ENCODE measurements around the gene GSTM5. TPM values are rescaled to one million over a fixed set of nuclear protein-coding genes. Genes with fewer than 3 reads are reported as not detected.

GSTM5 gene
- total RNA-seq, 1 experiment from 2014 or later, result not detected

DNA sequence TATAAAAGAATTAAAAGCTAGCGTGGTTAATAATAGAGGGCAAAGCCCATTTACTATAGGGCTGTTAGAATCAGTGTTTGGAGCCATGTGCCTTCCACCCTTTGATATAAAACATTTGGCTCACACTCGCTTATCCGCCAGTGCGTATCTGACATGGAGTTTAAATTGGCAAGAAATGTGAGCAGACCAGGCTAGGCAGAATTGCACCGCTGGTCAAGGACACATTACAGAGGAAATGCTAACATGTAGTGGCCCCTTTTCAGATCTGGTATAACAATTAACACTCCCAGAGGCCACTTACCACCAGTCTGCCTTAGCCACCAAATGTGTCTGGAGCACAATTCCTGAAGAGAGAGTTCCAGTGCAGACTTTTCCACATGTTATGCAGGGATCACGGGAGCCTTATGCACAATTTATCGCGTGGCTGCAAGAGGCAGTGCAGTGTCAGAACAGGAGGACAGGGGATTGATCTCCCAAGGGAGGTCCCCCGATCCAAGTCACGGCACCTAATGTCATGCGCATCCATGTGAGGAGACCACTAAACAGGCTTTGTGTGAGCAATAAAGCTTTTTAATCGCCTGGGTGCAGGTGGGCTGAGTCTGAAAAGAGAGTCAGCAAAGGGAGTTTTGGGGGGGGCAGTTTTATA is 14.8 kb downstream of the GSTM5 start:
- Histone ChIP-seq H3K14ac (ENCODE audit: insufficient read depth, low read length) (no peak overlapping the region), H3T11ph (ENCODE audit: low read length) (no peak overlapping the region), H4K20me1 (ENCODE audit: control insufficient read depth, insufficient read depth, insufficient read length) (no peaks in the 10 kb centered on the region), H3K27ac (ENCODE audit: insufficient read length, low read depth, low read length) (no peak overlapping the region), H2AK5ac (ENCODE audit: insufficient read length, low read length) (no peak overlapping the region), H2BK15ac (ENCODE audit: low read depth, low read length) (no peak overlapping the region), H3K56ac (ENCODE audit: insufficient read length, low read depth, low read length) (no peak overlapping the region), H3K18ac (ENCODE audit: insufficient read length, low read depth, low read length) (no peak overlapping the region), H4K91ac (ENCODE audit: insufficient read length, low read depth, low read length) (no peak overlapping the region), H2BK120ac (ENCODE audit: low read depth, low read length, poor library complexity, severe bottlenecking) (no peak overlapping the region), H3K9ac (ENCODE audit: extremely low read depth, insufficient read length, low read length) (no peak overlapping the region), H2AFZ (ENCODE audit: low read length) (no peak overlapping the region), H3K79me2 (ENCODE audit: insufficient read depth, low read length) (no peaks in the 10 kb centered on the region), H3K4me1 (ENCODE audit: insufficient read depth, low read length) (no peaks in the 10 kb centered on the region), H3K23me2 (ENCODE audit: insufficient read length, low read depth, low read length, poor library complexity, severe bottlenecking) (no peaks in the 10 kb centered on the region), H2BK20ac (ENCODE audit: low read depth, low read length, poor library complexity, severe bottlenecking) (no peak overlapping the region), H3K4ac (ENCODE audit: low read depth, low read length) (no peak overlapping the region), H4K8ac (replicated peaks; ENCODE audit: insufficient read length, low read depth, low read length) (no peak overlapping the region), H3K79me1 (ENCODE audit: insufficient read depth, low read depth, low read length, poor library complexity, severe bottlenecking) (no peaks in the 10 kb centered on the region), H3K9me3 (ENCODE audit: control insufficient read depth, low read depth, low read length) (peaks cover 11% of the 10 kb centered on the region), H3K27me3 (ENCODE audit: insufficient read depth, low read length) (no peaks in the 10 kb centered on the region), H2BK12ac (ENCODE audit: insufficient read length, low read depth, low read length) (no peak overlapping the region), H2BK5ac (ENCODE audit: insufficient read length, low read length) (no peak overlapping the region), H4K5ac (ENCODE audit: insufficient read length, low read depth, low read length) (no peak overlapping the region), H3K23ac (ENCODE audit: insufficient read length, low read depth, low read length) (no peak overlapping the region), H3K4me2 (ENCODE audit: insufficient read depth, insufficient read length, low read length) (no peak overlapping the region)
- H3K36me3 Mint-ChIP-seq (ENCODE audit: insufficient read depth in 1 of 3, low read depth in 3 of 3), result peaks cover 0 to 5% (median 4%) of the 10 kb centered on the region in 3 experiments; a peak in 4 of 7 replicates
- H3K27me3 Mint-ChIP-seq (ENCODE audit: low read depth), result peaks cover 23% of the 10 kb centered on the region
- WGBS (ENCODE audit: extremely low coverage, insufficient read length, low lambda C conversion rate), result no CpG with 5 or more reads among the region's 12 CpGs
- H3K27ac Mint-ChIP-seq, result no peak overlapping the region
- peaks cover 9 to 22% of the 10 kb centered on the region in 2 experiments; a peak in 3 of 4 replicates for H3K4me1 Mint-ChIP-seq
- TF ChIP-seq, protein P1, sequence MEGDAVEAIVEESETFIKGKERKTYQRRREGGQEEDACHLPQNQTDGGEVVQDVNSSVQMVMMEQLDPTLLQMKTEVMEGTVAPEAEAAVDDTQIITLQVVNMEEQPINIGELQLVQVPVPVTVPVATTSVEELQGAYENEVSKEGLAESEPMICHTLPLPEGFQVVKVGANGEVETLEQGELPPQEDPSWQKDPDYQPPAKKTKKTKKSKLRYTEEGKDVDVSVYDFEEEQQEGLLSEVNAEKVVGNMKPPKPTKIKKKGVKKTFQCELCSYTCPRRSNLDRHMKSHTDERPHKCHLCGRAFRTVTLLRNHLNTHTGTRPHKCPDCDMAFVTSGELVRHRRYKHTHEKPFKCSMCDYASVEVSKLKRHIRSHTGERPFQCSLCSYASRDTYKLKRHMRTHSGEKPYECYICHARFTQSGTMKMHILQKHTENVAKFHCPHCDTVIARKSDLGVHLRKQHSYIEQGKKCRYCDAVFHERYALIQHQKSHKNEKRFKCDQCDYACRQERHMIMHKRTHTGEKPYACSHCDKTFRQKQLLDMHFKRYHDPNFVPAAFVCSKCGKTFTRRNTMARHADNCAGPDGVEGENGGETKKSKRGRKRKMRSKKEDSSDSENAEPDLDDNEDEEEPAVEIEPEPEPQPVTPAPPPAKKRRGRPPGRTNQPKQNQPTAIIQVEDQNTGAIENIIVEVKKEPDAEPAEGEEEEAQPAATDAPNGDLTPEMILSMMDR (conservative IDR thresholded peaks at IDR 0.05), result no peak
- peaks cover 10 to 17% of the 10 kb centered on the region in 2 experiments for H3K9me3 Mint-ChIP-seq
- H3K4me3 Mint-ChIP-seq, result no peak overlapping the region
- DNase-seq, result no peak

Measured in H9 (cell line).